Natural killer cell (primary cell): ENCODE data around the gene HDAC4. TPM values are rescaled to one million over a fixed set of nuclear protein-coding genes. Genes with fewer than 3 reads are reported as not detected.
A peak's percentile ranks its signal among the peaks of the same experiment; 100 is the strongest.

Experiments used
- ATAC-seq, 3 donors: fragments of 150-1000 bp in 2 of 3; fragments of 200-7000 bp in 1 of 3; cut with Tn5 transposase; 1 replicate in 1 of 3; 2 replicates in 2 of 3; pipeline ENCODE4 v1.10.0; 2021; ENCODE audit warnings: mild to moderate bottlenecking in 2 of 3, moderate library complexity in 2 of 3
- DNase-seq, 2 donors: peaks; one replicate each; pipeline versions ENCODE4 v3.0.0 to v3.0.0-alpha.2; 2013 to 2021; ENCODE audit warnings: mixed read lengths in 1 of 2
- H3K27ac ChIP-seq: one replicate; pipeline ENCODE4 v1.5.1; 2013; ENCODE audit warnings: mild to moderate bottlenecking, low read length
- H3K27me3 ChIP-seq: one replicate; pipeline ENCODE4 v1.6.1; 2013; ENCODE audit warnings: low read length; ENCODE audit not compliant: control insufficient read depth, insufficient read depth
- H3K36me3 ChIP-seq: one replicate; pipeline ENCODE4 v1.6.1; 2013; ENCODE audit warnings: low read length; ENCODE audit not compliant: control insufficient read depth, insufficient read depth
- H3K4me1 ChIP-seq: one replicate; pipeline ENCODE4 v1.6.1; 2013; ENCODE audit warnings: low read length; ENCODE audit not compliant: control insufficient read depth, insufficient read depth
- H3K4me3 ChIP-seq: one replicate; pipeline ENCODE4 v1.5.1; 2013; ENCODE audit warnings: low read length
- H3K9me3 ChIP-seq: one replicate; pipeline ENCODE4 v1.6.1; 2013; ENCODE audit warnings: low read length; ENCODE audit not compliant: control insufficient read depth, insufficient read depth
- H3K27ac Mint-ChIP-seq, 2 donors: one replicate each; pipeline ENCODE4 v1.8.0; 2022; ENCODE audit warnings: mild to moderate bottlenecking in 2 of 2, mixed read lengths in 2 of 2, moderate library complexity in 1 of 2
- H3K27me3 Mint-ChIP-seq, 2 donors: one replicate each; pipeline ENCODE4 v1.8.0; 2022; ENCODE audit warnings: low read depth in 2 of 2, mixed read lengths in 2 of 2
- H3K36me3 Mint-ChIP-seq: one replicate; pipeline ENCODE4 v1.8.0; 2022; ENCODE audit warnings: mixed read lengths
- H3K4me1 Mint-ChIP-seq, 2 donors: one replicate each; pipeline ENCODE4 v1.8.0; 2022; ENCODE audit warnings: mixed read lengths in 2 of 2
- H3K4me3 Mint-ChIP-seq: one replicate; pipeline ENCODE4 v1.8.0; 2022; ENCODE audit warnings: mild to moderate bottlenecking, moderate library complexity, mixed read lengths
- H3K9me3 Mint-ChIP-seq, 2 donors: one replicate each; pipeline ENCODE4 v1.8.0; 2022; ENCODE audit warnings: mixed read lengths in 2 of 2
- WGBS: methylation state at CpG from one replicate; pipeline ENCODE4 v1.1.7; 2013; ENCODE audit warnings: missing lambda C conversion rate; ENCODE audit not compliant: insufficient coverage; 5-methylcytosine and 5-hydroxymethylcytosine counted together
- intact Hi-C: fragments of 100-400 bp; cut with micrococcal nuclease; formaldehyde crosslinking; loops from one replicate; pipeline ENCODE4 v1.14.2; 2022
- total RNA-seq, 4 donors: library from RNA; stranded (reverse); fragments of 120-200 nt in 1 of 4; gene quantifications; one replicate each; pipeline versions ENCODE4 v1.2.3 to v1.2.4, GENCODE V29; 2013 to 2022
- TF ChIP-seq, protein P1 (sequence below): fragments of 200-600 bp; IDR thresholded peaks from one replicate; pipeline ENCODE4 v1.8.0; 2022; ENCODE audit warnings: antibody characterized with exemption

HDAC4 gene
- total RNA-seq, 3 donors from 2014 or later (not counting 1 experiment from before 2014, with no cell fraction given) = 74.9 to 105 (median 100) TPM

DNA sequence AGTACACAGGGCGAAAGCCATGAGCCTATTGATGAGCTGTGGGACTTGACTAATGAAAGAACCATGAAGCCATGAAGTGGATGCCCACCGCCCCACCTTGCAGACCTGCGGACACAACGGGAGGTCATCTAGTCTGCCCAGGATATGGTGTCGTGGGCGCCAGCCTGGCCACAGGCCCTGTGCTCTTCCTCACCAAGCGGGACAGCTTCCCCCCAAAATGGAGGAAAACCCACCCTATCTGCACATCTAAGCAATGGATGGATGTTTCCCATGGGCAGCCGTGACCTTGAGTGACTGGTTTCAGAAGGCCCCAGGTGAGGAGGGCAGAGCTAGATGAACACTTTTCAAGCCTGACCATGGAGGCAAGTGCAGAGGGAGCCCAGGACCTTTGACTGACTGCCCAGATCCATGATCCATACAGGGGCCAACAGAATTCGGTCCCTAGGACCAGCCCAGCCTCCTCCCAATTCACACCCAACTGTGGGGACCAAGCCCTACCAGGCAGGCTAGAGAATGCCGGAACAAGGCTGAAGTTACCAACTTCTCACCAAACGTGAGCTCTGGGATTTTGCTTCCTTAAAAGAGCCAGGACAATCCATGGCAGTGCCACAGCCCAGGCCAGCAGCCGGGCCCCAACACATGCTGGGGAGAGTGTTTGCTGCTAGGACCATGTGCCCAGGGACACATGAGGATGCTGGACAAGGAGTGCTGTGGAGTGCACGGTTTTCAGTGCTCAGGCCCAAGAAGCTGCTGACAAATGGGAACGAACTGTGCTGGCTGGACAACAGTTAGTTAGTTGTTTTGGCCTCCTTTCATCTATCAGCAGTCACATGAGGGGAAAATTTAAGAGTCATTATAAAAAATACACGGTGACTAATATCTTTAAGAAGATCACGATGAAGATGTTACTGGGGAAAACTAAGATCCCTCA is 249.4 kb downstream of the HDAC4 start:
- no peak overlapping the region for H3K4me3 Mint-ChIP-seq
- peaks cover 14% of the 10 kb centered on the region for H3K9me3 ChIP-seq
- H3K27ac ChIP-seq = peak overlapping the region; percentile 72
- H3K27me3 Mint-ChIP-seq = no peaks in the 10 kb centered on the region
- peaks cover 30 to 41% of the 10 kb centered on the region in 2 donors for H3K4me1 Mint-ChIP-seq
- DNase-seq = no peak
- peaks cover 3 to 4% of the 10 kb centered on the region in 2 donors for H3K9me3 Mint-ChIP-seq
- H3K36me3 ChIP-seq = peaks cover 45% of the 10 kb centered on the region
- WGBS = 94% methylated on average over 16 of the region's 16 CpGs
- intact Hi-C loops = loop anchor here (5.0 kb wide), 1 partner anchor 116 kb away; no protein-coding TSS in a partner anchor
- peak in 1 of 3 donors; percentile 14 for ATAC-seq
- H3K27me3 ChIP-seq = no peaks in the 10 kb centered on the region
- TF ChIP-seq, protein P1, sequence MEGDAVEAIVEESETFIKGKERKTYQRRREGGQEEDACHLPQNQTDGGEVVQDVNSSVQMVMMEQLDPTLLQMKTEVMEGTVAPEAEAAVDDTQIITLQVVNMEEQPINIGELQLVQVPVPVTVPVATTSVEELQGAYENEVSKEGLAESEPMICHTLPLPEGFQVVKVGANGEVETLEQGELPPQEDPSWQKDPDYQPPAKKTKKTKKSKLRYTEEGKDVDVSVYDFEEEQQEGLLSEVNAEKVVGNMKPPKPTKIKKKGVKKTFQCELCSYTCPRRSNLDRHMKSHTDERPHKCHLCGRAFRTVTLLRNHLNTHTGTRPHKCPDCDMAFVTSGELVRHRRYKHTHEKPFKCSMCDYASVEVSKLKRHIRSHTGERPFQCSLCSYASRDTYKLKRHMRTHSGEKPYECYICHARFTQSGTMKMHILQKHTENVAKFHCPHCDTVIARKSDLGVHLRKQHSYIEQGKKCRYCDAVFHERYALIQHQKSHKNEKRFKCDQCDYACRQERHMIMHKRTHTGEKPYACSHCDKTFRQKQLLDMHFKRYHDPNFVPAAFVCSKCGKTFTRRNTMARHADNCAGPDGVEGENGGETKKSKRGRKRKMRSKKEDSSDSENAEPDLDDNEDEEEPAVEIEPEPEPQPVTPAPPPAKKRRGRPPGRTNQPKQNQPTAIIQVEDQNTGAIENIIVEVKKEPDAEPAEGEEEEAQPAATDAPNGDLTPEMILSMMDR = no peak
- no peaks in the 10 kb centered on the region for H3K36me3 Mint-ChIP-seq
- no peak overlapping the region for H3K4me3 ChIP-seq
- peak overlapping the region; percentile 39 to 74 for H3K27ac Mint-ChIP-seq
- peaks cover 16% of the 10 kb centered on the region for H3K4me1 ChIP-seq

DNA sequence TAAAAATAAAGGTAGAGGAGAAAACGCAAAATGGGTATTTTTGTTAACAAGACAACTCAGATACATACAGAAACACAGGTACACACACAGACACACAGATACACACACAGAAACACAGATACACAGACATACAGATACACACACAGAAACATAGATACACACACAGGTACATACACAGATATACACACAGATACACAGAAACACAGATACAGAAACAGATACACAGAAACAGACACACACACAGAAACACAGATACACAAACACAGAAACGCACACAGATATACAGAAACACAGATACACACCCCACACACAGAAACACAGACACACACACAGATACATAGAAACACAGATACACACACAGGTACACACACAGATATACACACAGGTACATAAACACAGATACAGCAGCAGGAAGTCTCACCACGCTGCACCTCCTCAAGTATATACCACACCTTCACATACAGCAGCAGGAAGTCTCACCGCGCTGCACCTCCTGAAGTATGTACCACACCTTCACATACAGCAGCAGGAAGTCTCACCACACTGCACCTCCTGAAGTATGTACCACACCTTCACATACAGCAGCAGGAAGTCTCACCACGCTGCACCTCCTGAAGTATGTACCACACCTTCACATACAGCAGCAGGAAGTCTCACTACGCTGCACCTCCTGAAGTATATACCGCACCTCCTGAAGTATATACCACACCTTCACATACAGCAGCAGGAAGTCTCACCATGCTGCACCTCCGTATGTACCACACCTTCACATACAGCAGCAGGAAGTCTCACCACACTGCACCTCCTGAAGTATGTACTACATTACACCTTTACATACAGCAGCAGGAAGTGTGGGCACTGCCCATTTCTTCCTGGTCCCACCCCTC is 250.5 kb downstream of the HDAC4 start:
- H3K27ac Mint-ChIP-seq = peak overlapping the region; percentile 39 to 74
- ATAC-seq = peak; percentile 51 to 63 (median 59)
- peaks cover 14% of the 10 kb centered on the region for H3K9me3 ChIP-seq
- no peak overlapping the region for H3K4me3 Mint-ChIP-seq
- H3K4me3 ChIP-seq = no peak overlapping the region
- 43% methylated on average over 6 of the region's 9 CpGs for WGBS
- no peaks in the 10 kb centered on the region for H3K27me3 ChIP-seq
- peaks cover 3 to 4% of the 10 kb centered on the region in 2 donors for H3K9me3 Mint-ChIP-seq
- TF ChIP-seq, protein P1 = no peak
- peak overlapping the region; percentile 72 for H3K27ac ChIP-seq
- DNase-seq = peak in 1 of 2 donors; percentile 60
- H3K36me3 ChIP-seq = peaks cover 42% of the 10 kb centered on the region
- H3K36me3 Mint-ChIP-seq = no peaks in the 10 kb centered on the region
- intact Hi-C loops = loop anchor here (5.0 kb wide), 1 partner anchor 117 kb away; no protein-coding TSS in a partner anchor
- H3K4me1 ChIP-seq = peaks cover 16% of the 10 kb centered on the region
- H3K4me1 Mint-ChIP-seq = peaks cover 30 to 46% of the 10 kb centered on the region in 2 donors
- no peaks in the 10 kb centered on the region for H3K27me3 Mint-ChIP-seq

DNA sequence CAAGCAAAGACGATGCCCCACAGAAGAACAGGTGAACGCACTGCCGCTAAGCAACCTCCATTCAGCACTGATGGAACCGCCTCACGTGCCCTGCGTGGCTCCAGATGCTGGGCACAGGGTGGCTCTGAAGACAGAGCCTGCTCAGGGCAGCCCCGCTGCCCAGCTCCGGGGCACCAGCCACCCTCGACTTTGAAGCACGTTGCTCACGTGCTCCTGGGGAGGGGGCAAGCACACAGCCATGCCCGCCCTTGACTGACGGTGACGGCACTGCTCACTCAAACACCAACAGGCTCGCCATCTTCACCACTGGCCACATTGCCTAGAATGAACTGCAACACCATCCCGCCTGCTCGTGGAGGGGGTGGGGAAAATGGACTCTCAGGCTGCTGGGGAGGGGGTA is 251.3 kb downstream of the HDAC4 start:
- H3K36me3 ChIP-seq = peaks cover 38% of the 10 kb centered on the region
- no peak overlapping the region for H3K27ac ChIP-seq
- H3K9me3 Mint-ChIP-seq = peaks cover 3 to 4% of the 10 kb centered on the region in 2 donors
- peaks cover 14% of the 10 kb centered on the region for H3K9me3 ChIP-seq
- H3K4me3 ChIP-seq = no peak overlapping the region
- peaks cover 30 to 46% of the 10 kb centered on the region in 2 donors for H3K4me1 Mint-ChIP-seq
- intact Hi-C loops = no loop called here
- peaks cover 16% of the 10 kb centered on the region for H3K4me1 ChIP-seq
- TF ChIP-seq, protein P1 = no peak
- no peaks in the 10 kb centered on the region for H3K36me3 Mint-ChIP-seq
- ATAC-seq = no peak
- H3K27me3 Mint-ChIP-seq = no peaks in the 10 kb centered on the region
- no peaks in the 10 kb centered on the region for H3K27me3 ChIP-seq
- H3K4me3 Mint-ChIP-seq = no peak overlapping the region
- DNase-seq = no peak
- no peak overlapping the region for H3K27ac Mint-ChIP-seq
- 97% methylated on average over 16 of the region's 17 CpGs for WGBS
